LNCaP clone FGC (cell line): ENCODE measurements around the gene USP47.

Experiments
- DNase-seq: peaks from one replicate; pipeline ENCODE4 v3.0.0-alpha.2; 2011; ENCODE audit warnings: low read depth
- H3K4me3 ChIP-seq: 2 replicates; pipeline ENCODE4 v1.5.1; 2011; ENCODE audit warnings: mild to moderate bottlenecking, low read depth, low read length, control low read depth
- TF ChIP-seq, protein P1 (sequence below): IDR thresholded peaks from 2 replicates; pipeline ENCODE4 v1.5.1; 2012; ENCODE audit warnings: mild to moderate bottlenecking; ENCODE audit not compliant: control insufficient read depth, insufficient read depth; ENCODE audit errors: extremely low read depth

USP47 gene

GRCh38 chr11:11973361-11973800 is 131.6 kb downstream of the USP47 start:
- DNase-seq = no peak
- H3K4me3 ChIP-seq = no peak overlapping the region
- TF ChIP-seq, protein P1, sequence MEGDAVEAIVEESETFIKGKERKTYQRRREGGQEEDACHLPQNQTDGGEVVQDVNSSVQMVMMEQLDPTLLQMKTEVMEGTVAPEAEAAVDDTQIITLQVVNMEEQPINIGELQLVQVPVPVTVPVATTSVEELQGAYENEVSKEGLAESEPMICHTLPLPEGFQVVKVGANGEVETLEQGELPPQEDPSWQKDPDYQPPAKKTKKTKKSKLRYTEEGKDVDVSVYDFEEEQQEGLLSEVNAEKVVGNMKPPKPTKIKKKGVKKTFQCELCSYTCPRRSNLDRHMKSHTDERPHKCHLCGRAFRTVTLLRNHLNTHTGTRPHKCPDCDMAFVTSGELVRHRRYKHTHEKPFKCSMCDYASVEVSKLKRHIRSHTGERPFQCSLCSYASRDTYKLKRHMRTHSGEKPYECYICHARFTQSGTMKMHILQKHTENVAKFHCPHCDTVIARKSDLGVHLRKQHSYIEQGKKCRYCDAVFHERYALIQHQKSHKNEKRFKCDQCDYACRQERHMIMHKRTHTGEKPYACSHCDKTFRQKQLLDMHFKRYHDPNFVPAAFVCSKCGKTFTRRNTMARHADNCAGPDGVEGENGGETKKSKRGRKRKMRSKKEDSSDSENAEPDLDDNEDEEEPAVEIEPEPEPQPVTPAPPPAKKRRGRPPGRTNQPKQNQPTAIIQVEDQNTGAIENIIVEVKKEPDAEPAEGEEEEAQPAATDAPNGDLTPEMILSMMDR = no peak

DNA sequence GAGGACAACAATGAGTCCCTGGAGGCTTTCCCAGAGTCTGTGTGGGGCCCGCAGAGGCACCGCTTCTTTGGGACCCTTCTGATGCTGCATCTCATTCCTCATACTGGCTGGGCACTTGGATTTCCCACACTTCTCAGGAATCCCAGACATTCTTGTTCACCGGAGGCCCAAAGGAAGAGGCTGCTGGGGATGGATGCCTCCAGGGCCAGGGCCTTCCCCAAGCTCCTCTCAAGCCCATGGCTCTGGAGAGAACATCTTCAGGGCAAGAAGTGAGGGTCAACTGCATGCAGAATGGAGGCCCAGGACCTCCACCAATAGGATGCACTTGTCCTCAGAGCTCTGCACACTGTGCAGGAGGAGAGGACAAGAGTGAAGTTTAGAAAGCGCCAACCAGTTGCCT is 132.1 kb downstream of the USP47 start:
- no peak overlapping the region for H3K4me3 ChIP-seq
- DNase-seq = no peak
- TF ChIP-seq, protein P1 = no peak

GRCh38 chr11:11975201-11976092 is 133.7 kb downstream of the USP47 start:
- no peak for DNase-seq
- no peak overlapping the region for H3K4me3 ChIP-seq
- TF ChIP-seq, protein P1 = no peak

DNA sequence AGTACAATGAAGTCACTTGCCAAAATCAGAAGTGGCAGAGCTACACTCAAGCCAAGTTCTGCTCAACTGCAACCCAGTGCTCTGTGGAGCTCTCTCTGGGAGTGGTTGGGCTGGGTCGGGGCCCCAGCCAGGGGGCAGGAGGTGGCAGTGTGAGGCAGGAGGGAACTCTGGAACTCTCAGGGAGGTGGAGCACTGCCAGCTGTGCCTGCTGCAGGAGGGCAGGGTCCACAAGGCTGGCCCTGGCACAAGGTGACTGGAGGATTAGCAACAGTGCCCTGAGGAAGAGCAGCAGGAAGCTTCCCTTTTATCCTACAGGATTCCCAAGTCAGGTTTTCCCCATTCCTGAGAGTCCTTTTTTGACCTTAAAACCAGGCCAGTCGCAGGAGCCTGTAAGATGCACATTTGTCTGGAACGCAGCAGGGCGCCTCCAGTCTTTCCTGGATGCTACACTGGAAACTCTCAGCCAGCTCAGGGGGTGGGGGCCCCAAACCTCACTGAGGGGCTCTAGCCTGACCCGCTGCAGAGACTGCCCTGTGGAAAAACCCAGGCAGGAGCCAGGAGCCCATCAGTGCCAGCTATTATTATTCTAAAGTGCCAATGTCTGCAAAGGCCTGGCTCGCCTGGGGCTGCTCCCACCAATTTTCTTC is 134.8 kb downstream of the USP47 start:
- H3K4me3 ChIP-seq = no peak overlapping the region
- no peak for DNase-seq
- TF ChIP-seq, protein P1 = no peak

GRCh38 chr11:11977206-11977938 is 135.6 kb downstream of the USP47 start:
- H3K4me3 ChIP-seq = no peak overlapping the region
- TF ChIP-seq, protein P1 = no peak
- DNase-seq = no peak

DNA sequence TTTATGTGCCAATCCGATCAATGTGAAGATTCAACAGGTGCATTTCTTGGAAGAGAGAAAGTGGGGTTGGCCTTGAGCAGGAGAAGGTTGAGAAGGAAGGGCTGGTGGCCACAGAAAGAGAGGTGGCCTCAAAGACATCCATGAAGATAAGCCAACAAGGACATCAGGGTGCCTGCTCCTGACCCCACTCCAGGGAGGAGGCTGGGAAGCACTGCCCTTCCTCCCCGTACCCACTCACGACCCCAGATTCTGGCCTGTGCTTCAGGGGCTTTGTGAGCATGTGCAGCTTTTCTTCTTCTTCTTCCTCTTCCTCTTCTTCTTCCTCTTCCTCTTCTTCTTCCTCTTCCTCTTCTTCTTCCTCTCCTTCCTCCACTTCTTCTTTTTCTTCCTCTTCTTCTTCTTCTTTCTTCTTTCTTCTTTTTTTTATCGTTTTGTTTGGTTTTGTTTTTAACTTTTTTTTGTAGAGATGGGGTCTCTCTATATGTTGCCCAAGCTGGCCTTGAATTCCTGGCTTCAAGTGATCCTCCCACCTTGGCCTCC is 136.4 kb downstream of the USP47 start:
- TF ChIP-seq, protein P1 = no peak
- H3K4me3 ChIP-seq = no peak overlapping the region
- DNase-seq = no peak
